22Rv1 (cell line): ENCODE results near the gene TEX35.

Experiments used
- H3K27ac ChIP-seq: fragments of 450-650 bp; 2 replicates; pipeline ENCODE4 v1.5.1; 2017
- ZFX ChIP-seq: fragments of 450-650 bp; IDR thresholded peaks from 2 replicates; pipeline ENCODE4 v1.6.1; 2017; ENCODE audit warnings: antibody characterized with exemption, borderline replicate concordance
- TF ChIP-seq, protein P1 (sequence below): fragments of 450-650 bp; IDR thresholded peaks from 2 replicates; pipeline ENCODE4 v1.5.1; 2017; ENCODE audit warnings: mild to moderate bottlenecking

TEX35 gene

GRCh38 chr1:178487070-178487615, 25.8 kb upstream of the TEX35 start:
- H3K27ac ChIP-seq: no peak overlapping the region

GRCh38 chr1:178488393-178488792, 24.5 kb upstream of the TEX35 start:
- no peak overlapping the region for H3K27ac ChIP-seq
- TF ChIP-seq, protein P1, sequence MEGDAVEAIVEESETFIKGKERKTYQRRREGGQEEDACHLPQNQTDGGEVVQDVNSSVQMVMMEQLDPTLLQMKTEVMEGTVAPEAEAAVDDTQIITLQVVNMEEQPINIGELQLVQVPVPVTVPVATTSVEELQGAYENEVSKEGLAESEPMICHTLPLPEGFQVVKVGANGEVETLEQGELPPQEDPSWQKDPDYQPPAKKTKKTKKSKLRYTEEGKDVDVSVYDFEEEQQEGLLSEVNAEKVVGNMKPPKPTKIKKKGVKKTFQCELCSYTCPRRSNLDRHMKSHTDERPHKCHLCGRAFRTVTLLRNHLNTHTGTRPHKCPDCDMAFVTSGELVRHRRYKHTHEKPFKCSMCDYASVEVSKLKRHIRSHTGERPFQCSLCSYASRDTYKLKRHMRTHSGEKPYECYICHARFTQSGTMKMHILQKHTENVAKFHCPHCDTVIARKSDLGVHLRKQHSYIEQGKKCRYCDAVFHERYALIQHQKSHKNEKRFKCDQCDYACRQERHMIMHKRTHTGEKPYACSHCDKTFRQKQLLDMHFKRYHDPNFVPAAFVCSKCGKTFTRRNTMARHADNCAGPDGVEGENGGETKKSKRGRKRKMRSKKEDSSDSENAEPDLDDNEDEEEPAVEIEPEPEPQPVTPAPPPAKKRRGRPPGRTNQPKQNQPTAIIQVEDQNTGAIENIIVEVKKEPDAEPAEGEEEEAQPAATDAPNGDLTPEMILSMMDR: no peak
- TF ChIP-seq ZFX: no peak

More at GRCh38 chr1:178487070-178487615, 25.8 kb upstream of the TEX35 start:
- TF ChIP-seq ZFX: no peak
- TF ChIP-seq, protein P1: no peak

DNA sequence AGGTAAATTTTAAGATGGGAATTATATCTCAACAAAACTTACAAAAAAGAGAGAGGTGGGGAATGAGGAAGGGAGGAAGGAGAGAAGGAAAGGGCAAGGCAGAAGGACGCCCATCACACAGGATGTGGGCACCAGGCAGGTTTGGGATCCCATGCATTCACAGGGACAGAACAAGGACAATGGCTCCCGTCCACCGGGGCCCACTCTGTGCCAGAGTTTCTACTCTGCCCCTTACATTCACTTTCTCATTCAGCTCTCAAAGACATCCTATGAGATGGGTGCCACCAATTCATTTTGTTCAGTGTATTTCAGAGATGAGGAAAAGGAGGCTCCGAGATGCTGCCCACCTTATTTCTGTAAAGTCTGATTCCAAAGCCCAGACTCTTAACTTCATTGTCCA, 23.5 kb upstream of the TEX35 start:
- TF ChIP-seq, protein P1: no peak
- no peak for TF ChIP-seq ZFX
- H3K27ac ChIP-seq: no peak overlapping the region

- no peak overlapping the region for H3K27ac ChIP-seq
- TF ChIP-seq, protein P1: no peak
- no peak for TF ChIP-seq ZFX
These were observed 22.8 kb upstream of the TEX35 start for GRCh38 chr1:178490136-178490535.

DNA sequence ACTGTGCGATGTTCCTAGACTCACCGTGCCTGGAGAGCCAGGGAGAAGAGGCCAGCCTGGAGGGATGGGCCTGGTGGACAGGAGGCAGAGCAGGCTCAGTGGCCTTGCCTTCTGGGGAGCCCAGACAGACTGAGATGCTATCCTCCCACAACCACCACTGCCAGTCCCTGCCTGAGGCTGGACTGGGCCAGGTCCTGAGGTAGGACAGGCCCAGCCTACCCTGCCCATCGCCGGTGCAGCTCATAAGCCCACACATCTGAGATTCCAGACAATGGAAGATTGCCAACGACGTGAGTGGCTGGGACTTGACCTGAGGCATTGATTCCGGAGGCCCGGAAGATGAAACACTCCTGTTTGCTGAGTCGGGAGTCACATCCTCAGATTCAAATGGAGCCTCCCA, 21.9 kb upstream of the TEX35 start:
- no peak overlapping the region for H3K27ac ChIP-seq
- TF ChIP-seq, protein P1: no peak
- TF ChIP-seq ZFX: no peak

GRCh38 chr1:178491721-178492120, 21.2 kb upstream of the TEX35 start:
- TF ChIP-seq, protein P1: no peak
- no peak for TF ChIP-seq ZFX
- no peak overlapping the region for H3K27ac ChIP-seq

GRCh38 chr1:178492341-178492740, 20.6 kb upstream of the TEX35 start:
- no peak overlapping the region for H3K27ac ChIP-seq
- TF ChIP-seq, protein P1: no peak
- no peak for TF ChIP-seq ZFX
